Hepatocyte (in vitro differentiated cells): ENCODE data around the gene HAS3.

Source experiments
- EZH2phosphoT487 ChIP-seq: fragments of 200-600 bp; sonication (generic); IDR thresholded peaks from one replicate; pipeline ENCODE4 v1.6.1; 2018; ENCODE audit warnings: antibody characterized with exemption, mild to moderate bottlenecking, low read depth, moderate library complexity; ENCODE audit not compliant: unreplicated experiment, severe bottlenecking
- TF ChIP-seq, protein P1 (sequence below): fragments of 200-600 bp; sonication (generic); IDR thresholded peaks from 2 replicates; pipeline ENCODE4 v1.5.1; 2016; ENCODE audit warnings: antibody characterized with exemption, mild to moderate bottlenecking; ENCODE audit not compliant: poor library complexity

DNA sequence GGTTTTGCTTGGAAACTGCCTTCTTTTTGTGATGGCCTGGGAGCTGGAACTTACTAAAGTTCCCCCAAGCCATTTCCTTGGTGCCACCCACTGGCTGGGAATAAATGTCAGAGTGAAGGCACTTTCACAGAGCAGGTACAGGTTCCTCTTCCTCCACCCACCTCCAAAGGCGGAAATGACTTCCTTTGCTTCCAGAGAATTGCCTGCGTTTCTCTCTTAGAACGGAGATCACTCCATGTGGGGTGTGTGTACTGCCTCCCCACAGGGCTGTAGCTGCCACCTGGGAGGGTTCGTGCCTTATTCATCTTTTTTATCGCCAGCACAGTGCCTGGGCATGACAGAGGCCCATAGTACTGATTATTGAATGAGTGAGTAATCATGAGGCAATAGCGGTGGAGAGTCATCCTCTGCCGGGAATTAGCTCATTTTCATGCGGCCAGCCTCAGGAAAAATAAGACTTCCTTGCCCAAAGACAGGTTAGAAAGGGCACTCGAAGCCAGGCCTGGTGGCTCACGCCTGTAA lies 32.2 kb upstream of the HAS3 start:
- TF ChIP-seq, protein P1, sequence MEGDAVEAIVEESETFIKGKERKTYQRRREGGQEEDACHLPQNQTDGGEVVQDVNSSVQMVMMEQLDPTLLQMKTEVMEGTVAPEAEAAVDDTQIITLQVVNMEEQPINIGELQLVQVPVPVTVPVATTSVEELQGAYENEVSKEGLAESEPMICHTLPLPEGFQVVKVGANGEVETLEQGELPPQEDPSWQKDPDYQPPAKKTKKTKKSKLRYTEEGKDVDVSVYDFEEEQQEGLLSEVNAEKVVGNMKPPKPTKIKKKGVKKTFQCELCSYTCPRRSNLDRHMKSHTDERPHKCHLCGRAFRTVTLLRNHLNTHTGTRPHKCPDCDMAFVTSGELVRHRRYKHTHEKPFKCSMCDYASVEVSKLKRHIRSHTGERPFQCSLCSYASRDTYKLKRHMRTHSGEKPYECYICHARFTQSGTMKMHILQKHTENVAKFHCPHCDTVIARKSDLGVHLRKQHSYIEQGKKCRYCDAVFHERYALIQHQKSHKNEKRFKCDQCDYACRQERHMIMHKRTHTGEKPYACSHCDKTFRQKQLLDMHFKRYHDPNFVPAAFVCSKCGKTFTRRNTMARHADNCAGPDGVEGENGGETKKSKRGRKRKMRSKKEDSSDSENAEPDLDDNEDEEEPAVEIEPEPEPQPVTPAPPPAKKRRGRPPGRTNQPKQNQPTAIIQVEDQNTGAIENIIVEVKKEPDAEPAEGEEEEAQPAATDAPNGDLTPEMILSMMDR: no peak
- TF ChIP-seq EZH2phosphoT487: no peak
